GM18867 (cell line): ENCODE data around the gene SYT13.

Experiments used
- ATAC-seq: cut with Tn5 transposase; IDR thresholded peaks from one replicate; pipeline ENCODE4 v1.9.1; 2021; ENCODE audit warnings: mild to moderate bottlenecking, moderate library complexity; ENCODE audit not compliant: unreplicated experiment

SYT13 gene, protein sequence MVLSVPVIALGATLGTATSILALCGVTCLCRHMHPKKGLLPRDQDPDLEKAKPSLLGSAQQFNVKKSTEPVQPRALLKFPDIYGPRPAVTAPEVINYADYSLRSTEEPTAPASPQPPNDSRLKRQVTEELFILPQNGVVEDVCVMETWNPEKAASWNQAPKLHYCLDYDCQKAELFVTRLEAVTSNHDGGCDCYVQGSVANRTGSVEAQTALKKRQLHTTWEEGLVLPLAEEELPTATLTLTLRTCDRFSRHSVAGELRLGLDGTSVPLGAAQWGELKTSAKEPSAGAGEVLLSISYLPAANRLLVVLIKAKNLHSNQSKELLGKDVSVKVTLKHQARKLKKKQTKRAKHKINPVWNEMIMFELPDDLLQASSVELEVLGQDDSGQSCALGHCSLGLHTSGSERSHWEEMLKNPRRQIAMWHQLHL

GRCh38 chr11:45285930-45286632, at the start of gene SYT13:
Gene SYT13, minus strand, starts transcription at chr11:45286341. Its CDS starts 134 bp downstream, at chr11:45286207.
- no peak for ATAC-seq

DNA sequence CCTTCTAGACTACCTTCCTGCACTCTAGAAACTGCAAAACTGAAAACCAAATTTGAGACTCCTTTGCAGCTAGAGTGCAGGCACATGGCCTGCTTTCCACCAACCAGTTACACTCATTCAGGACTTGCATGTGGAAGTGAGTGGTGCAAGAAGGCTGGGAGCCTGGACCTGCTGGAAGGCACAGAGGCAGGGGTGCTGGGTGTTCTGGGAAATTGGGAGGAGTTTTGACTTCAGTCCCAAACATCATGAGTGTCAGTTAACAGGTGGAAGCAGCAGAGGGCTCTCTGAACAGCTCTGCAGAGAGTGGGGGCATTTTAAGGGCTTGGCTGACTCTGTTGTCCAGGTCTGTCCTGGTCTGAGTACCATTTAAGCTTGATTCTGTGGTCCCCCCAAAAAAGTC, 49.3 kb upstream of the SYT13 start:
- no peak for ATAC-seq

DNA sequence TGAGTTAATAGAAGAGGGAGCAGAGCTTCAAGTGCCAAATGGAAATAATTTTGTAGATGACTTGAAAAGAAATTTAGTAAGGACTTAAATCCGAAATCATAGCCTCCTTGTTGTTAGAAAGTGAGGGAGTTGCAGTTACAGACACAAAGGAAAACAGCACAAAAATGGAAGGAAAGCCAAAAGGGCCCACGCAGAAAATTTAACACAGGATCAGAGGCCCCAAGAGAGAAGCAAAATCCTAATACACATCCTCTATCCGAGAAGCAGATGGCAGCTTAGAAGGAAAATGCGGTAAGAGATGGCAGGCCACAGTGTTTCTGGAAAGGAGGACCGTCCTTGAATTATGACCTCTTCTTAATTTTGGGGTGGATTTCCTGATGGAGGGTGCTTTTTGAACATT, 48.7 kb upstream of the SYT13 start:
- ATAC-seq: no peak

DNA sequence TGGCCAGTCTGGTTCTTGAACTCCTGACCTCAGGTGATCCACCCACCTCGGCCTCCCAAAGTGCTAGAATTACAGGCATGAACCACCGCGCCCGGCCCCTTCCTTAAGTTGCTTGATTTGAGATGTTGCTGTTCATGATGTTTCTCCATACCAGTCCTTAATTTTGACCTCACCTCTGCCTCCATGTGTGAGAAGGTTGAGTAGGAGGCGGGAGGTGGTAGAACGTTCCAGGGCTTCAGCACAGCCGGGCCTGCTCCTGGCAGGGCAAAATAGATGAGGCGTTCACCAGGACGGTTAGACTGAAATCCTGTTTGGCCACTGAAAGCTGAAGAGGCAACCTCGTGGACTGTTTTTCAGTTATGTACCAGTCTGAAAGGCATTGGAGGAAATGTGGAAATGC, 48.3 kb upstream of the SYT13 start:
- ATAC-seq: no peak

DNA sequence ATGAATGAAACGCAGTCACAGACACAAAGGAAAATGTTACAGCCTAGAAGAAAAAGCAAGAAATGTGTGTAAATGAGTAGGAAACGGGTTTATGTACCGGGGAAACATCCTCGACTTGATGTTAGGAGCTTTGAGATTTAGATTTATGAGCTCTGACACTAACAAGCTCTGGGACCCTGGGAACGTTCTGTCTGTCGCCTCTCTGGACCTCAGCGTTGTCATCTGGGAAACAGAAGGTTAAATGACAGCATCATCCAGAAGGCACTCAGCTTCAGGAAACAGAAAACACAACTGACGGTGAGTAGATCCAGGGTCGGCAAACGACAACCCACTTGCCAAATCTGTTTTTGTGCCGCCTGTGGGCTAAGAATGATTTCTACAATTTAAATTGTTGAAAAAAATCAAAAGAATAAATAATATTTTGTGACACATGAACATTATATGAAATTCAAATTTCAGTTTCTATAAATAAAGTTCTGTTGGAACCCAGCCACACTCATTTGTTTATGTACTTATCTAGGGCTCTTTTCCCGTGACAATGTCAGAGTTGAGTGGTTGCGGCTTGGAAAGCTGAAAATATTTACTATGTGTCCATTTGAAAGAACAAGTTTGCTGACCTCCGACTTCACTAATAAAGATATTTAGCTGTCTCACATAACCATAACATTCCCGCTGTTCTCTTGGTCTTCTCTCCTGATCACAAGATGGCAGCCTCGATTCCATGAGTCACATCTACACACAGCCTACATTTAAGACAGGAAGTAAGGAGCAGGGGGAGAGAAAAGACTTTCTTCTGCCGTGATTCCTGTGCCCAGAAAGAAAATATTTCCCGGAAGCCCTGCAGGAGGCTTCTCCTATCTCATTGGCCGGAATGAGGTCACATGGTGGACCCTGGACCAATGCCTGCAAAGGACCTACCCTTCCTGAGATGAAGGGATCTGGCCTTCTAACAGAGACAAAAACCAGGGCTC, 47.1 kb upstream of the SYT13 start:
- ATAC-seq: no peak

GRCh38 chr11:45332276-45332934, 46.3 kb upstream of the SYT13 start:
- no peak for ATAC-seq

DNA sequence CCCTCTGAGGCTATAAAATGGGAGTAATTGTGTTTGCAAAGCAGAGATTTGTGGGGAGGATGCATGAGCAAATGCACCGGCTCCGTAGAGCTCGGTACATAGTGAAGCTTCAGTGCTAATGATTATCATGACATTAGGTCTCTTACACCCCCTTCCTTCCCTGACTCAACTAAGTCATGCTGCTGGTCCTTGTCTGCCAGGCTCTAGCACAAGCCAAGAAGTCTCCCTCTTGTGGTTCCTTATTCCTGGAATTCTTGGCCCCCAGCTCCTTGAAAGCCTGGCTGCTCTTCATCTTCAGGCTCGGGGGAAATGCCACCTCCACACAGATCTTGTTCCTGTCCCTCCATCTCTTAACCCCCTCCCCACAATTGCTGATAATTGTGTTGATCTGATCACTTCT, 45.7 kb upstream of the SYT13 start:
- no peak for ATAC-seq

DNA sequence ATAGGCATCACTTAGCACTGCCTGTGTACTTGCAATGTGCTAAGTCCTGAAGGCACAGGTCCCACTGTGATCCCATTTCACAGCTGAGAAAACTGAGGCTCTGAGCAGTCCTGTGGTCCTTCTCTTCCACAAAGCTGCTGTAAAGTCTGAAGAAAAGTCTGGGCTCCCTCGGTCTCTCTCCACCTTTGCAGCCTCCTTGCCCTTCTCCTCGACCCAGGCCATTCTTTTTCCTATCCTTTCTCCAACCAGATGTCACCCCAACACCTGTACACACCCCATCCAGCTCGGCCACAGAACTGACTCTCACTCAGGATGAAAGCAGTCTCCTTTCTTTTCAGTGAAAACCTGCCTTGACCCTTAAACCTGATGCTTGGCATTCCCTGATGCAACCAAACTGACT, 42.6 kb upstream of the SYT13 start:
- no peak for ATAC-seq

DNA sequence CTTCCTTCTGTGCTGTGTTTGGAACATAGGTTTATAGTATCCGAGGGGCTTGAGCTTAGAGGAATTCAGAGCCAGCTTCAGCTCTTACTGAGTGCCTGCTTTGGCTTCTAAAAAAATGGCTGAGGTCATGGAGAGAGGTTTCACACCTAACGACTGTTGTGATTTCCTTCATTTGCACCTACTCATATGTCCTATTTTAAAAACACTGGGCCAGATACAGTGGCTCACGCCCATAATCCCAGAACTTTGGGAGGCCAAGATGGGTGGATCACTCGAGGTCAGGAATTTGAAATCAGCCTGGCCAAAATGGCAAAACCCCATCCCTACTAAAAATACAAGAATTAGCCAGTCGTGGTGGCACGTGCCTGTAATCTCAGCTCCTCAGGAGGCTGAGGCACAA, 38.3 kb upstream of the SYT13 start:
- no peak for ATAC-seq

DNA sequence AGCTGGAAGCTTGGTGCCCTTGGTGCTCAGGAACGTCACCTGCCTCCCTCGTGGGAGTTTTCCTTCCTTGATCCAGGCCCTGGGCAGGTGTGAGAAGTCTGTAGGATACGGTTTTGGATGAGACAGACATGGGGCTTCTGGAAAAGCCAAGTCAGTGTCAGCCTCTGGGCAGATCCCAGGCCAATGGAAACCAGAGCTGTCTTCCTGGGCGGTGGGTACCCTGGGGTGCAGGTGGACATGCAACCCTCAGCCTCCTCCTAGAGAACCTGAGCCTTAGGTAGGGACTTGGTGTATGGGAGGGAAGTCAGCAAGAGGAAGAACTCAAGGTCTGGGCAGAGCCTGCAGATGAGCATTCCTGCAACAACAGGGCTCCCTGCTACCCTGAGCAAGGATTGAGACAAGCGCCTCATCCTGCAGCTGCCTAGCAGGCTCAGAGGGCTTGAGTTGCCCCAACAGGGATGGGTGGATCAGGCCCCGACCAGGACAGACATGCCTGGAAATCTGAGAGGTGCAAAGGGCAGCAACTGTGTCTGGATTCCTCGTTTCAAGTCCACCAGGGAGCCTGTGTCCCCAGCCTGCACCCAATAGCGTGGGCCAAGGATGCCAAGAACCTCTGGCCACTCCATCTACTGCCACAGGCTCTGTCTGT, 37.6 kb upstream of the SYT13 start:
- no peak for ATAC-seq

DNA sequence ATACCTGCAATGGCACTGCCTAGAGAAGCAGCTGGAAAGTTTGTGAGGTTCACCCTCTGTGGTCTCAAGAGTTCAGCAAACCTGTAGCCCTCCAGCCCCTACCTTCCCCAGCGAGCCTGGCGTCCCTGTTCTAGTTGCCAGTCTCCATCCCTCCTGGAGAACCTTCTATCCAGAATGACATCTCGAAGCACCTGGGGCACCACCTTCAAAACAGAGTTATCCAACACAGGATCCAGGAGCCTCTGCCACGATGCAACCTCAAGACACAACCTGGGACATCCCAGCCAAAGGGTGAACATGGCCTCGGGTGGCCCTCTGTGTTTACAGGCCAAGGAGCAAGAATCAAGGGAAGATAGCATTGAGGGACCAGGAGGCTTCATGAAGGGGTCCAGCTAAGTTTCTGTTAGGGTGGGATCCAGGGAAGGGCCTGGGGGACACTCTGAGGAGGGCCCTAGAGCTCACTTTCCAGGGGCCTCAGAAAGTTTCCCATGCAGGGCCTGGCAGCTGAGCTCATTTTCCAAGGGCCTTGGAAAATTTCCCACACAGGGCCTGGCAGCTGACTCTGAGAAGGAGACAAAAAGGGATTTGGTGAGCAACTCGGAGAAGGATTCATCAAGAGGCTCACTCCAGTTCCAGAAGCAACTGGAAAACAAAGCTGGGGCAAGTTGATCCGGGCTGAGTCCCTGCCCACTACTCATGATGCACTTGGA, 36.9 kb upstream of the SYT13 start:
- ATAC-seq: no peak

DNA sequence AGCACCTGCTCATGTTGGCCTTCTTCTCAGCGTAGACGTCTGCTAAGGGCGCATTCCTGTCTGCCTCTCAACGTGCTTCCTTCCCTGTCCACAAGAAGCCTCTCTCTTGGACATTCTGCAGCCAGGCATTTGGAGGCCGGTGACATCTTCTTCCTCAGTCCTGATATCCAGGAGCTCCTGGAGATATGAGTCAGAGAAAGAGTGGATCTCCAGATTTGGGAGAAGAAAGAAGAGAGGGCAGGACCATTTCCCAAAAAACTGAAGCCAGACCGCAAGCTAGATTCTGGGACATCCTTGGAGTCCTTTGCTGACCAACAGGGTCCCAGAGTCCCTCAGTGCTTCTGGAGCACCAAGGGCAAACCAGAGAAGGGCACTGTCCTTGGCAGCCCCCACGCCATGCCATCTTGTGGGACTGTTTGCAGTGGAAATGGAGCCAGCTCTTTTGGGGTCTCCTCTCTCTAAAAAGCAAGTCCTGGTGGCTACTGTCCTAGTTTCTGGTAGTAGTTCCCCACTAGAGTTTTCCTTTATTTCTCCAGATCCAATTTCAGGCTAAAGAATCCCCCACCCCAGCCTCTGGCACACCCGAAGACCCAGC, 36.1 kb upstream of the SYT13 start:
- ATAC-seq: no peak

- ATAC-seq: no peak
Observed at GRCh38 chr11:45321669-45322068, 35.5 kb upstream of the SYT13 start.

DNA sequence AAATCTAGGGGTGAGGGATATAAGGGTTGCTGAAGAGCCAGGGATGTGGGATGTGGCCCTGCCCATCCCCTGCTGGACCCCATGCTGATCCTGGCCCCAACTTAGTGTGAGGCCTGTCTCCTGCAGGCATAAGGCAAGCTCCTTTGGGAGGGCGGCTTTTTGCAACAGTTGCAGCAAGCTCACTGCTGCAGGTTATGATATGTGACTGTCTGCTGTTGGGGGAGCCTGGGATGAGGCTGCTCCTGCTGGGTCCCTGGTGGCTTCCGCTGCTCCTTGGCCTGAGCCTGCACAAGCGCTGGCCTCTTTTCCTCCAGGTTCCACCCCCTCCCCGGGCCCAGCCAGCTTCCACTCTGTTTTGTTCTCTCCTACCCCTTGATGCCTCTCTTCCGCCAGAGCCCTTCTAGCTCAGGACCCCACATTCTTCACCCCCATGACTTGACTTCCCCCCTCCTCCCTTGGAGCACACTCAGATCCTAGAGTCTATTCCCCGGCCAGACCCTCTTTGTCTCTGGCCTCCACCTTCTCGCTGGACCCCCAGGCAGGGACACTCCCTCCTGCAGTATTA, 35.0 kb upstream of the SYT13 start:
- no peak for ATAC-seq

GRCh38 chr11:45320371-45320770, 34.2 kb upstream of the SYT13 start:
- ATAC-seq: no peak

DNA sequence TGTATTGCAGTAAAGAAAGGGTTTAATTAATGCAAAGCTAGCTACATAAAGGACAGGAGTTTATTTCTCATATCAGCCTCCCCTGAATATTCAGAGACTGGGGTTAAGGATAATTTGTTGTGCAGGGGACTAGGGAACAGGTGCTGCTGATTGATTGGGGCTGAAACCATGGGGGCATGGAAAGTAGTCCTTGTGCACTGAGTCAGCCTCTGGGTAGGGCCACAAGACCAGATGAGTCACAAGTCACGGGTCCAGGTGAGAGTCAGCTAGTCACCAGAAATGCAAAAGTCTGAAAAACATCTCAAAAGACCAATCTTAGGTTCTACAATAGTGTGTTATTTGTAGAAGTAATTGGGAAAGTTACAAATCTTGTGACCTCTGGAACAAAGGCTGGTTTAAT, 32.9 kb upstream of the SYT13 start:
- no peak for ATAC-seq

DNA sequence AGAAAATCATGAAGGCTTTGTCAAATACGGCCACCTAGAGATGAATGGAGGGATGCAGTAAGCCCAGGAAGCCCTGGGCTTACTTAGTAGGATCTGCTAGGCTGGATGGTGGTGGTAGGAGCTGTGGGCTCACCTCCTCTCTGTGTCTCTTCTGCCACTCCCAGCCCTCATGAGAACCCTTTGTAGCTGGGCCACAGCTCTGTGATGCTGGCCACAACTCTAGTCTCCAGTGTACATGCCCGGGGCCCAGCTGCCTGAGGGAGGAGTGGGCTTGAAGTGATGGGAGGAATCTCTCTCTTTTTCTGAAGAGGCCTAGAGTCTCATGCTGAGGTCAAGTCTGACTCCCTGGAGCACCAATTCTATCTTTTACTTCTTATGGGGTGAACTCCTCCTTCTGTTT, 32.4 kb upstream of the SYT13 start:
- ATAC-seq: no peak

GRCh38 chr11:45316258-45316657, 30.1 kb upstream of the SYT13 start:
- no peak for ATAC-seq

- ATAC-seq: no peak
Observed at GRCh38 chr11:45314900-45315299, 28.8 kb upstream of the SYT13 start.
